GOT3 (cell line): ENCODE measurements around the gene RBM20.
"Not testable (repeated sequence)": the region's sequence is repeated elsewhere in the genome, so short reads cannot be mapped to it uniquely, and the experiment has no call there.

Experiments used
- DNase-seq: peaks from one replicate; lab custom pipeline; 2025; ENCODE audit warnings: mixed read lengths; lab: John Stamatoyannopoulos, UW

RBM20 gene

GRCh38 chr10:110706690-110707098, 62.6 kb downstream of the RBM20 start:
- DNase-seq = no peak

GRCh38 chr10:110708776-110709443, 64.8 kb downstream of the RBM20 start:
- DNase-seq = no peak

GRCh38 chr10:110709444-110709828, 65.3 kb downstream of the RBM20 start:
- DNase-seq = no peak

GRCh38 chr10:110709964-110710587, 65.9 kb downstream of the RBM20 start:
- no peak for DNase-seq

- no peak for DNase-seq
Measured at GRCh38 chr10:110710621-110711020, 66.5 kb downstream of the RBM20 start.

GRCh38 chr10:110711382-110711781, 67.2 kb downstream of the RBM20 start:
- DNase-seq = no peak

- DNase-seq = no peak
Measured at GRCh38 chr10:110714356-110714755, 70.2 kb downstream of the RBM20 start.

GRCh38 chr10:110717781-110718589, 73.8 kb downstream of the RBM20 start:
- no peak for DNase-seq

GRCh38 chr10:110721406-110722038, 77.4 kb downstream of the RBM20 start:
- no peak for DNase-seq

- no peak for DNase-seq
Measured at GRCh38 chr10:110723224-110723891, 79.2 kb downstream of the RBM20 start.

- DNase-seq = no peak
Measured at GRCh38 chr10:110724116-110724921, 80.2 kb downstream of the RBM20 start.

- DNase-seq = no peak
Measured at GRCh38 chr10:110724937-110725336, 80.8 kb downstream of the RBM20 start.

- DNase-seq = no peak
Measured at GRCh38 chr10:110725801-110726630, 81.9 kb downstream of the RBM20 start.

- DNase-seq = not testable (repeated sequence)
Measured at GRCh38 chr10:110727785-110728184, 83.6 kb downstream of the RBM20 start.

GRCh38 chr10:110730345-110731050, 86.4 kb downstream of the RBM20 start:
- no peak for DNase-seq

GRCh38 chr10:110733218-110733952, 89.2 kb downstream of the RBM20 start:
- no peak for DNase-seq

GRCh38 chr10:110735620-110736027, 91.5 kb downstream of the RBM20 start:
- no peak for DNase-seq

- DNase-seq = no peak
Measured at GRCh38 chr10:110737886-110738634, 93.9 kb downstream of the RBM20 start.
